Transverse colon (tissue), 4 donors: Measurements from ENCODE around the gene NEDD4L.

Source experiments
- CTCF ChIP-seq, 5 experiments: fragments of 200-600 bp in 3 of 5; fragments of 450-650 bp in 2 of 5; sonication (generic) in 3 of 5; IDR thresholded peaks; 1 replicate in 2 of 5; 2 replicates in 3 of 5; pipeline ENCODE4 v1.5.1; 2016 to 2017; ENCODE audit warnings: antibody characterized with exemption in 5 of 5, inconsistent platforms in 3 of 5, mild to moderate bottlenecking in 2 of 5, moderate library complexity in 1 of 5
- EP300 ChIP-seq: sonication (generic); formaldehyde crosslinking; IDR thresholded peaks from one replicate; pipeline ENCODE4 v1.6.1; 2017; ENCODE audit warnings: antibody characterized with exemption, low read depth
- POLR2AphosphoS5 ChIP-seq, 3 donors: sonication (generic); formaldehyde crosslinking; IDR thresholded peaks; one replicate each; pipeline ENCODE4 v1.6.1; 2016; ENCODE audit warnings: antibody characterized with exemption in 3 of 3

DNA sequence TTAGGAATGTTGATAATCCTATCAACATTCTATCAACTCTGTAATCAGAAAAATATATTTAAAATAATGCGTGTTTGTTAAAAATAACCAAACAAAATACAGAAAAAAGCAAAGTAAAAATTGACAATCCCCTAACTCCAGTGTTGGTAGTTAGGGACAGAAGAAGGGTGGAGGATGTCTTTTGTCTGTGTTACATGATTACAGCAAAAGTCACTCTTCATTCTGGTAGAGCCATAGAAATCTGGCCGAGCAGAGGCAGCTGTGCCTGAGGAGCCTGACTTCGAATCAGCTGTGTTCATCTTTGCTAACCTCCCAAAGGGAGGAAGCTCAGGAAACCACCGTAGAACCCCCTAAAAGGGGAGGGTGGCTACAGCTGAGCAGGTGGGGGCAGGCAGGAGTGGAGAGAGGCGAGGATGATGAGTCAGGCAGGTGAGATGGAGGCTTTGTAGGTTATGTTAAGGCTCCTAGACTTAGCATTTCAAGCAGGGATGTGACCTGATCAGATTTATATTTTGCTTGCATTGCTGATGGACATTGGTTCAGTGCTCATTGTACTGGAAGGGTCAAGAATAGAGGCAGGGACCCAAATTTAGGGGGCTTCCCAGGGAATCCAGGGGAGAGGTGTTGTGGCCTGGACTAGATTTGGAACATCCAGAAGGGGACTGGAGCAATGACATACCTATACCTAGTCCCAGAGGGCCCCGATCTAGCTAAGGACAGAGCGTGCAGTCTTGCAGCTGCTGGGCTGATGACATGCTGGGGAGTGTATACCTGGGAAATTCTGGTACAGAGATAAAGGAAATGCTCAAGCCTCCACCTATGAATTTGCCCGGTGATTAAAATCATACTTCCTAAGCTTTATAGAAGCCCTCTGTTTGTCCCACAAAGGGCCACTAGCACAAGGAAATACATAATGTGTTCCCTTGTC is 95.7 kb downstream of the NEDD4L start:
- TF ChIP-seq CTCF (IDR thresholded peaks at IDR 0.05) (no peak), POLR2AphosphoS5 (IDR thresholded peaks at IDR 0.05) (no peak), EP300 (no peak)
